ENCODE measurements around the gene HK1. TPM values are rescaled to one million over a fixed set of nuclear protein-coding genes. Genes with fewer than 3 reads are reported as not detected.

Gene HK1
- total and polyA plus RNA-seq, 2 donors (not counting 1 experiment from before 2014, with no cell fraction given) = 24.7 to 40.8 TPM

GRCh38 chr10:69445041-69445440, 166.7 kb downstream of the HK1 start:
- TF ChIP-seq, protein P1, sequence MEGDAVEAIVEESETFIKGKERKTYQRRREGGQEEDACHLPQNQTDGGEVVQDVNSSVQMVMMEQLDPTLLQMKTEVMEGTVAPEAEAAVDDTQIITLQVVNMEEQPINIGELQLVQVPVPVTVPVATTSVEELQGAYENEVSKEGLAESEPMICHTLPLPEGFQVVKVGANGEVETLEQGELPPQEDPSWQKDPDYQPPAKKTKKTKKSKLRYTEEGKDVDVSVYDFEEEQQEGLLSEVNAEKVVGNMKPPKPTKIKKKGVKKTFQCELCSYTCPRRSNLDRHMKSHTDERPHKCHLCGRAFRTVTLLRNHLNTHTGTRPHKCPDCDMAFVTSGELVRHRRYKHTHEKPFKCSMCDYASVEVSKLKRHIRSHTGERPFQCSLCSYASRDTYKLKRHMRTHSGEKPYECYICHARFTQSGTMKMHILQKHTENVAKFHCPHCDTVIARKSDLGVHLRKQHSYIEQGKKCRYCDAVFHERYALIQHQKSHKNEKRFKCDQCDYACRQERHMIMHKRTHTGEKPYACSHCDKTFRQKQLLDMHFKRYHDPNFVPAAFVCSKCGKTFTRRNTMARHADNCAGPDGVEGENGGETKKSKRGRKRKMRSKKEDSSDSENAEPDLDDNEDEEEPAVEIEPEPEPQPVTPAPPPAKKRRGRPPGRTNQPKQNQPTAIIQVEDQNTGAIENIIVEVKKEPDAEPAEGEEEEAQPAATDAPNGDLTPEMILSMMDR (IDR thresholded peaks at IDR 0.05) = no peak
- no peak for TF ChIP-seq EZH2 (IDR thresholded peaks at IDR 0.05; ENCODE audit: borderline replicate concordance, insufficient read depth, low read depth, low read length, poor library complexity, severe bottlenecking)
- H2AFZ ChIP-seq (ENCODE audit: insufficient read depth, low read depth, low read length, poor library complexity, severe bottlenecking) = no peak overlapping the region
- intact Hi-C loops (cut with micrococcal nuclease) = no loop called here
- DNase-seq = no peak
- peaks cover 0 to 7% (median 0%) of the 10 kb centered on the region in 4 experiments for H3K27me3 ChIP-seq (replicated peaks in 1 of 4; ENCODE audit: control extremely low read depth in 1 of 4, control insufficient read depth in 3 of 4, insufficient read depth in 4 of 4, low read length in 3 of 4)
- peaks cover 25% of the 10 kb centered on the region for H3K27me3 Mint-ChIP-seq
- no peak overlapping the region for H3K4me3 ChIP-seq (ENCODE audit: control extremely low read depth in 1 of 5, extremely low read depth in 1 of 5, insufficient read depth in 1 of 5, low read depth in 2 of 5, low read length in 4 of 5)
- no peak overlapping the region for H3K27ac Mint-ChIP-seq
- no peaks in the 10 kb centered on the region for H3K36me3 ChIP-seq (replicated peaks in 1 of 2; ENCODE audit: control extremely low read depth in 1 of 2, control insufficient read depth in 1 of 2, extremely low read depth in 1 of 2, insufficient read depth in 2 of 2, low read length in 1 of 2)
- no peaks in the 10 kb centered on the region for H3K9me3 ChIP-seq (ENCODE audit: control extremely low read depth in 1 of 3, control insufficient read depth in 2 of 3, insufficient read depth in 1 of 3, low read length in 2 of 3)
- H4K20me1 ChIP-seq (ENCODE audit: control insufficient read depth, insufficient read depth, low read length, poor library complexity, severe bottlenecking) = no peaks in the 10 kb centered on the region
- no peak for ATAC-seq (ENCODE audit: low read depth)
- no peaks in the 10 kb centered on the region for H3K9me3 Mint-ChIP-seq (ENCODE audit: insufficient read depth)
- no peak overlapping the region for H3K9ac ChIP-seq (ENCODE audit: low read length)
- H3K4me3 Mint-ChIP-seq = no peak overlapping the region
- no peaks in the 10 kb centered on the region for H3K4me1 Mint-ChIP-seq
- POLR2A ChIA-PET = no interaction called here
- CTCF ChIA-PET = no interaction called here
- H3K4me1 ChIP-seq (ENCODE audit: control insufficient read depth in 2 of 2, insufficient read depth in 2 of 2, low read length in 2 of 2) = no peaks in the 10 kb centered on the region
- WGBS (ENCODE audit: insufficient coverage) = 83% methylated on average over 4 of the region's 4 CpGs
- H3K27ac ChIP-seq (ENCODE audit: low read length in 2 of 2) = no peak overlapping the region
- no peak overlapping the region for H3K4me2 ChIP-seq (replicated peaks; ENCODE audit: low read depth, low read length, poor library complexity, severe bottlenecking)
- no peaks in the 10 kb centered on the region for H3K79me2 ChIP-seq (ENCODE audit: control insufficient read depth, insufficient read depth, low read length)

- intact Hi-C loops (cut with micrococcal nuclease) = no loop called here
- peaks cover 5% of the 10 kb centered on the region for H3K4me1 Mint-ChIP-seq
- no peaks in the 10 kb centered on the region for H3K9me3 ChIP-seq (ENCODE audit: control extremely low read depth in 1 of 3, control insufficient read depth in 2 of 3, insufficient read depth in 1 of 3, low read length in 2 of 3)
These were observed 167.9 kb downstream of the HK1 start for GRCh38 chr10:69446229-69446628.

More at GRCh38 chr10:69446229-69446628, 167.9 kb downstream of the HK1 start:
- Mint-ChIP-seq H3K9me3 (ENCODE audit: insufficient read depth) (no peaks in the 10 kb centered on the region), H3K27ac (no peak overlapping the region), H3K27me3 (peaks cover 29% of the 10 kb centered on the region), H3K4me3 (no peak overlapping the region)
- Histone ChIP-seq H3K9ac (ENCODE audit: low read length) (no peak overlapping the region), H4K20me1 (ENCODE audit: control insufficient read depth, insufficient read depth, low read length, poor library complexity, severe bottlenecking) (no peaks in the 10 kb centered on the region), H2AFZ (ENCODE audit: insufficient read depth, low read depth, low read length, poor library complexity, severe bottlenecking) (no peak overlapping the region), H3K36me3 (replicated peaks in 1 of 2; ENCODE audit: control extremely low read depth in 1 of 2, control insufficient read depth in 1 of 2, extremely low read depth in 1 of 2, insufficient read depth in 2 of 2, low read length in 1 of 2) (no peaks in the 10 kb centered on the region), H3K79me2 (ENCODE audit: control insufficient read depth, insufficient read depth, low read length) (no peaks in the 10 kb centered on the region), H3K4me3 (ENCODE audit: control extremely low read depth in 1 of 5, extremely low read depth in 1 of 5, insufficient read depth in 1 of 5, low read depth in 2 of 5, low read length in 4 of 5) (no peak overlapping the region), H3K4me2 (replicated peaks; ENCODE audit: low read depth, low read length, poor library complexity, severe bottlenecking) (no peak overlapping the region), H3K4me1 (ENCODE audit: control insufficient read depth in 2 of 2, insufficient read depth in 2 of 2, low read length in 2 of 2) (peaks cover 3 to 4% of the 10 kb centered on the region in 2 donors), H3K27ac (ENCODE audit: low read length in 2 of 2) (no peak overlapping the region), H3K27me3 (replicated peaks in 1 of 4; ENCODE audit: control extremely low read depth in 1 of 4, control insufficient read depth in 3 of 4, insufficient read depth in 4 of 4, low read length in 3 of 4) (peaks cover 0 to 7% (median 0%) of the 10 kb centered on the region in 4 experiments)
- ChIA-PET CTCF (no interaction called here), POLR2A (no interaction called here)
- TF ChIP-seq, protein P1 (IDR thresholded peaks at IDR 0.05) = no peak
- TF ChIP-seq EZH2 (IDR thresholded peaks at IDR 0.05; ENCODE audit: borderline replicate concordance, insufficient read depth, low read depth, low read length, poor library complexity, severe bottlenecking) = no peak
- DNase-seq (no peak), ATAC-seq (ENCODE audit: low read depth) (no peak)
